Tibial nerve (tissue), 4 donors: ENCODE measurements around the gene ANKFN1.

Experiments used
- CTCF ChIP-seq, 5 experiments: fragments of 200-600 bp in 3 of 5; fragments of 450-650 bp in 2 of 5; sonication (generic) in 3 of 5; IDR thresholded peaks; one replicate each; pipeline ENCODE4 v1.5.1; 2016 to 2019; ENCODE audit warnings: antibody characterized with exemption in 5 of 5, mild to moderate bottlenecking in 3 of 5, moderate library complexity in 2 of 5
- EP300 ChIP-seq, 2 donors: sonication (generic); formaldehyde crosslinking; IDR thresholded peaks; one replicate each; pipeline ENCODE4 v1.6.1; 2017; ENCODE audit warnings: antibody characterized with exemption in 2 of 2, mild to moderate bottlenecking in 1 of 2
- POLR2A ChIP-seq, 2 donors: fragments of 450-650 bp; IDR thresholded peaks; one replicate each; pipeline ENCODE4 v1.6.1; 2017; ENCODE audit warnings: antibody characterized with exemption in 2 of 2, mild to moderate bottlenecking in 2 of 2, moderate library complexity in 2 of 2

- no peak for TF ChIP-seq POLR2A (IDR thresholded peaks at IDR 0.05)
- no peak for TF ChIP-seq CTCF (IDR thresholded peaks at IDR 0.05)
- TF ChIP-seq EP300 (IDR thresholded peaks at IDR 0.05), result no peak
Observed at GRCh38 chr17:56298846-56299245, 145.6 kb downstream of the ANKFN1 start.
